ENCODE results near the gene VPS54. TPM values are rescaled to one million over a fixed set of nuclear protein-coding genes. Genes with fewer than 3 reads are reported as not detected.
A peak's percentile ranks its signal among the peaks of the same experiment; 100 is the strongest.

VPS54 gene
- total and polyA plus RNA-seq, 4 donors: 12.5 to 49.3 (median 15.7) TPM

DNA sequence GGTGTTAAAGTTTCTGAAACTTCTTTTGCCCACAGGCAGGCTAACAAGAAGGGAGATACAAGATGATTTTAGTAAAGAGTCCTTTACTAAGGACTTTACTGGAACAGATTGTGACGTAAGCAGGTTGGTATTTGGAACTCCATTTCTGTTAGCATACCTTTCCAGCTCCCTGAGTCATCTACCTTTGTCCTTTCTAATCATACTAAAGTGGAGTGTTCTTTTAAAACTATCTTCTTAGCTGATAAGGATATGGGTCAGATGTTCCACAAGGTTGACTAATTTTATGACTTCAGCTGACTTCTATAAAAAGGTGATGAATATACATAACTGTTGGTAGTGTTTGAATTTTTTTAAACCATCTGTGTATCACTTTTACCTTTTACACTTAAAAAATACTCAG lies 156.4 kb downstream of the VPS54 start:
- Histone ChIP-seq H3K27me3 (ENCODE audit: control insufficient read depth in 3 of 3, insufficient read depth in 3 of 3, low read length in 2 of 3) (no peaks in the 10 kb centered on the region), H3K4me1 (ENCODE audit: control insufficient read depth in 5 of 5, insufficient read depth in 5 of 5, low read length in 5 of 5) (peaks cover 0 to 12% (median 0%) of the 10 kb centered on the region in 5 donors), H3K9ac (ENCODE audit: insufficient read depth in 1 of 2, low read length in 2 of 2) (no peak overlapping the region), H3K27ac (ENCODE audit: low read depth in 1 of 2, low read length in 1 of 2) (peak overlapping the region in 1 of 2 donors; percentile 86), H3K9me3 (ENCODE audit: control insufficient read depth in 4 of 4, insufficient read depth in 3 of 4, low read length in 3 of 4) (no peaks in the 10 kb centered on the region), H3K4me3 (no peak overlapping the region), H3K36me3 (ENCODE audit: control insufficient read depth in 4 of 4, insufficient read depth in 4 of 4, low read length in 4 of 4) (peaks cover 5 to 34% (median 16%) of the 10 kb centered on the region in 4 donors)
- DNase-seq (no peak), ATAC-seq (ENCODE audit: insufficient read depth, low FRiP score) (peak; percentile 70)
- 71 to 72% methylated on average over 1 of the region's 1 CpG for WGBS, 2 donors
- TF ChIP-seq, protein P1, sequence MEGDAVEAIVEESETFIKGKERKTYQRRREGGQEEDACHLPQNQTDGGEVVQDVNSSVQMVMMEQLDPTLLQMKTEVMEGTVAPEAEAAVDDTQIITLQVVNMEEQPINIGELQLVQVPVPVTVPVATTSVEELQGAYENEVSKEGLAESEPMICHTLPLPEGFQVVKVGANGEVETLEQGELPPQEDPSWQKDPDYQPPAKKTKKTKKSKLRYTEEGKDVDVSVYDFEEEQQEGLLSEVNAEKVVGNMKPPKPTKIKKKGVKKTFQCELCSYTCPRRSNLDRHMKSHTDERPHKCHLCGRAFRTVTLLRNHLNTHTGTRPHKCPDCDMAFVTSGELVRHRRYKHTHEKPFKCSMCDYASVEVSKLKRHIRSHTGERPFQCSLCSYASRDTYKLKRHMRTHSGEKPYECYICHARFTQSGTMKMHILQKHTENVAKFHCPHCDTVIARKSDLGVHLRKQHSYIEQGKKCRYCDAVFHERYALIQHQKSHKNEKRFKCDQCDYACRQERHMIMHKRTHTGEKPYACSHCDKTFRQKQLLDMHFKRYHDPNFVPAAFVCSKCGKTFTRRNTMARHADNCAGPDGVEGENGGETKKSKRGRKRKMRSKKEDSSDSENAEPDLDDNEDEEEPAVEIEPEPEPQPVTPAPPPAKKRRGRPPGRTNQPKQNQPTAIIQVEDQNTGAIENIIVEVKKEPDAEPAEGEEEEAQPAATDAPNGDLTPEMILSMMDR (IDR thresholded peaks at IDR 0.05; ENCODE audit: control extremely low read depth, extremely low read depth): no peak

GRCh38 chr2:63861220-63861822 lies 157.9 kb downstream of the VPS54 start:
- peak overlapping the region in 1 of 2 donors; percentile 86 for H3K27ac ChIP-seq (ENCODE audit: low read depth in 1 of 2, low read length in 1 of 2)
- H3K36me3 ChIP-seq (ENCODE audit: control insufficient read depth in 4 of 4, insufficient read depth in 4 of 4, low read length in 4 of 4): peaks cover 8 to 38% (median 19%) of the 10 kb centered on the region in 4 donors
- no peak overlapping the region for H3K9ac ChIP-seq (ENCODE audit: insufficient read depth in 1 of 2, low read length in 2 of 2)
- TF ChIP-seq, protein P1 (IDR thresholded peaks at IDR 0.05; ENCODE audit: control extremely low read depth, extremely low read depth): peak; percentile 47
- H3K9me3 ChIP-seq (ENCODE audit: control insufficient read depth in 4 of 4, insufficient read depth in 3 of 4, low read length in 3 of 4): no peaks in the 10 kb centered on the region
- peaks cover 0 to 8% (median 0%) of the 10 kb centered on the region in 5 donors for H3K4me1 ChIP-seq (ENCODE audit: control insufficient read depth in 5 of 5, insufficient read depth in 5 of 5, low read length in 5 of 5)
- H3K27me3 ChIP-seq (ENCODE audit: control insufficient read depth in 3 of 3, insufficient read depth in 3 of 3, low read length in 2 of 3): no peaks in the 10 kb centered on the region
- ATAC-seq (ENCODE audit: insufficient read depth, low FRiP score) (no peak), DNase-seq (peak; percentile 50 to 76 (median 67))
- 19% methylated on average over 6 of the region's 6 CpGs for WGBS, 2 donors
- no peak overlapping the region for H3K4me3 ChIP-seq

DNA sequence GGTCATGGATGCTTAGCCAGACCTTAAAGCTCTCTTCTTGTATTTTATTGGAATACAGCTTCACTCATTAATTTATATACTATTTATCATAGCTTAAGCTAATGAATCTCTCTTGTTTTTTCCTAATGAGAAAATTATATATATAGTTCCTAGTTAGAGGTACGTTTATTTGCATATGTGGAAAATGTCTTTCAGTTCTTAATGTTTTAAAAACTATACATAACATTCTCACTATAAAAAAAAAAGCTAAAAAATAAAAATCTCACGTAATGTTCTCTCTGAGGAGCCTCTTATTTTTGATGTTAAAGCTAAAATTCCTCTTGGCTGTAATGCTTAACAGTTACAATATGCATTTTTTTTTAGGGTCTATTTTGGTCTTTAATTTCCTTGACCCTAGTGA lies 160.9 kb downstream of the VPS54 start:
- H3K4me3 ChIP-seq: no peak overlapping the region
- H3K9ac ChIP-seq (ENCODE audit: insufficient read depth in 1 of 2, low read length in 2 of 2): no peak overlapping the region
- ATAC-seq (ENCODE audit: insufficient read depth, low FRiP score) (no peak), DNase-seq (no peak)
- H3K4me1 ChIP-seq (ENCODE audit: control insufficient read depth in 5 of 5, insufficient read depth in 5 of 5, low read length in 5 of 5): peaks cover 0 to 16% (median 0%) of the 10 kb centered on the region in 5 donors
- H3K9me3 ChIP-seq (ENCODE audit: control insufficient read depth in 4 of 4, insufficient read depth in 3 of 4, low read length in 3 of 4): no peaks in the 10 kb centered on the region
- no peaks in the 10 kb centered on the region for H3K27me3 ChIP-seq (ENCODE audit: control insufficient read depth in 3 of 3, insufficient read depth in 3 of 3, low read length in 2 of 3)
- WGBS, 2 donors: 97 to 98% methylated on average over 2 of the region's 2 CpGs
- H3K27ac ChIP-seq (ENCODE audit: low read depth in 1 of 2, low read length in 1 of 2): no peak overlapping the region
- TF ChIP-seq, protein P1 (IDR thresholded peaks at IDR 0.05; ENCODE audit: control extremely low read depth, extremely low read depth): no peak
- peaks cover 10 to 34% (median 16%) of the 10 kb centered on the region in 4 donors for H3K36me3 ChIP-seq (ENCODE audit: control insufficient read depth in 4 of 4, insufficient read depth in 4 of 4, low read length in 4 of 4)

- ATAC-seq (ENCODE audit: insufficient read depth, low FRiP score): no peak
- no peak overlapping the region for H3K9ac ChIP-seq (ENCODE audit: insufficient read depth in 1 of 2, low read length in 2 of 2)
- H3K27ac ChIP-seq (ENCODE audit: low read depth in 1 of 2, low read length in 1 of 2): no peak overlapping the region
These were observed 163.0 kb downstream of the VPS54 start for GRCh38 chr2:63856303-63856603.

More at GRCh38 chr2:63856303-63856603, 163.0 kb downstream of the VPS54 start:
- Histone ChIP-seq H3K9me3 (ENCODE audit: control insufficient read depth in 4 of 4, insufficient read depth in 3 of 4, low read length in 3 of 4) (no peaks in the 10 kb centered on the region), H3K27me3 (ENCODE audit: control insufficient read depth in 3 of 3, insufficient read depth in 3 of 3, low read length in 2 of 3) (no peaks in the 10 kb centered on the region), H3K36me3 (ENCODE audit: control insufficient read depth in 4 of 4, insufficient read depth in 4 of 4, low read length in 4 of 4) (peaks cover 10 to 19% (median 16%) of the 10 kb centered on the region in 4 donors), H3K4me3 (no peak overlapping the region), H3K4me1 (ENCODE audit: control insufficient read depth in 5 of 5, insufficient read depth in 5 of 5, low read length in 5 of 5) (peaks cover 0 to 31% (median 0%) of the 10 kb centered on the region in 5 donors)
- 32 to 66% methylated on average over 5 of the region's 5 CpGs for WGBS, 2 donors
- no peak for DNase-seq
- TF ChIP-seq, protein P1 (IDR thresholded peaks at IDR 0.05; ENCODE audit: control extremely low read depth, extremely low read depth): no peak

Measured in lung (tissue), 12 donors.